ENCODE results near the gene DNAJB13. TPM values are rescaled to one million over a fixed set of nuclear protein-coding genes. Genes with fewer than 3 reads are reported as not detected.

The DNAJB13 gene
- total RNA-seq, 4 donors from 2014 or later = not detected

- DNase-seq (ENCODE audit: low spot score in 2 of 2) = no peak
- TF ChIP-seq POLR2AphosphoS5 (IDR thresholded peaks at IDR 0.05) = no peak
- no peak for TF ChIP-seq EP300 (IDR thresholded peaks at IDR 0.05)
- TF ChIP-seq CTCF (IDR thresholded peaks at IDR 0.05) = no peak
- no peak for TF ChIP-seq POLR2A (IDR thresholded peaks at IDR 0.05)
- 83% methylated on average over 2 of the region's 2 CpGs for WGBS
- no peaks in the 10 kb centered on the region for H3K9me3 ChIP-seq
- no peaks in the 10 kb centered on the region for H3K36me3 ChIP-seq
- H3K27ac ChIP-seq = no peak overlapping the region
- no peaks in the 10 kb centered on the region for H3K4me1 ChIP-seq
- no peaks in the 10 kb centered on the region for H3K27me3 ChIP-seq
- H3K4me3 ChIP-seq = no peak overlapping the region
Observed at GRCh38 chr11:73990730-73991129, 39.9 kb downstream of the DNAJB13 start.

- Histone ChIP-seq H3K27me3 (no peaks in the 10 kb centered on the region), H3K4me3 (no peak overlapping the region), H3K27ac (no peak overlapping the region), H3K36me3 (no peaks in the 10 kb centered on the region), H3K4me1 (no peaks in the 10 kb centered on the region), H3K9me3 (no peaks in the 10 kb centered on the region)
- no peak for TF ChIP-seq EP300 (IDR thresholded peaks at IDR 0.05)
- no peak for TF ChIP-seq CTCF (IDR thresholded peaks at IDR 0.05)
- no peak for TF ChIP-seq POLR2AphosphoS5 (IDR thresholded peaks at IDR 0.05)
- TF ChIP-seq POLR2A (IDR thresholded peaks at IDR 0.05) = no peak
- DNase-seq (ENCODE audit: low spot score in 2 of 2) = peak in 1 of 2 donors; percentile 25
- 94% methylated on average over 6 of the region's 6 CpGs for WGBS
Observed at GRCh38 chr11:73991471-73992006, 40.7 kb downstream of the DNAJB13 start.

GRCh38 chr11:73995247-73995646 lies 44.4 kb downstream of the DNAJB13 start:
- no peaks in the 10 kb centered on the region for H3K27me3 ChIP-seq
- no peaks in the 10 kb centered on the region for H3K36me3 ChIP-seq
- H3K4me3 ChIP-seq = no peak overlapping the region
- 83% methylated on average over 2 of the region's 2 CpGs for WGBS
- no peak for TF ChIP-seq POLR2A (IDR thresholded peaks at IDR 0.05)
- no peak for TF ChIP-seq EP300 (IDR thresholded peaks at IDR 0.05)
- no peak for TF ChIP-seq CTCF (IDR thresholded peaks at IDR 0.05)
- no peak for TF ChIP-seq POLR2AphosphoS5 (IDR thresholded peaks at IDR 0.05)
- DNase-seq (ENCODE audit: low spot score in 2 of 2) = no peak
- H3K4me1 ChIP-seq = no peaks in the 10 kb centered on the region
- H3K9me3 ChIP-seq = no peaks in the 10 kb centered on the region
- H3K27ac ChIP-seq = no peak overlapping the region

GRCh38 chr11:73995731-73996130 lies 44.9 kb downstream of the DNAJB13 start:
- TF ChIP-seq EP300 (IDR thresholded peaks at IDR 0.05) (no peak), POLR2AphosphoS5 (IDR thresholded peaks at IDR 0.05) (no peak), POLR2A (IDR thresholded peaks at IDR 0.05) (no peak), CTCF (IDR thresholded peaks at IDR 0.05) (no peak)
- Histone ChIP-seq H3K4me3 (no peak overlapping the region), H3K9me3 (no peaks in the 10 kb centered on the region), H3K27ac (no peak overlapping the region), H3K36me3 (no peaks in the 10 kb centered on the region), H3K4me1 (no peaks in the 10 kb centered on the region), H3K27me3 (no peaks in the 10 kb centered on the region)
- WGBS = 79% methylated on average over 2 of the region's 2 CpGs
- DNase-seq (ENCODE audit: low spot score in 2 of 2) = no peak

GRCh38 chr11:73996161-73996747 lies 45.4 kb downstream of the DNAJB13 start:
- Histone ChIP-seq H3K4me3 (no peak overlapping the region), H3K4me1 (no peaks in the 10 kb centered on the region), H3K27me3 (no peaks in the 10 kb centered on the region), H3K36me3 (no peaks in the 10 kb centered on the region), H3K9me3 (no peaks in the 10 kb centered on the region), H3K27ac (no peak overlapping the region)
- no peak for DNase-seq (ENCODE audit: low spot score in 2 of 2)
- 89% methylated on average over 4 of the region's 4 CpGs for WGBS
- TF ChIP-seq POLR2A (IDR thresholded peaks at IDR 0.05) (no peak), EP300 (IDR thresholded peaks at IDR 0.05) (no peak), POLR2AphosphoS5 (IDR thresholded peaks at IDR 0.05) (no peak), CTCF (IDR thresholded peaks at IDR 0.05) (no peak)
